ENCODE data around the gene DDI1.

- TF ChIP-seq CTCF (IDR thresholded peaks at IDR 0.05 in 2 of 3, conservative IDR thresholded peaks at IDR 0.05 in 1 of 3; ENCODE audit: borderline replicate concordance in 1 of 3, insufficient read depth in 1 of 3, low read depth in 2 of 3, low read length in 2 of 3) (no peak), POLR2AphosphoS5 (IDR thresholded peaks at IDR 0.05; ENCODE audit: low read depth, low read length) (no peak)
These were observed 17.5 kb downstream of the DDI1 start for GRCh38 chr11:104053743-104054478.

Measured in HCT116 (cell line).